Stimulated activated CD4-positive, alpha-beta T cell treated with anti-CD3 and anti-CD28 coated beads, Interleukin-12 subunit alpha, Interleukin-12 subunit beta, amount 100 ng/mL, for 4 hours (primary cell): Measurements from ENCODE around the gene ADARB2.

Experiments used
- DNase-seq: peaks from one replicate; pipeline ENCODE4 v3.0.0-alpha.2; 2020

Gene ADARB2

GRCh38 chr10:1581189-1581588 is 156.1 kb downstream of the ADARB2 start:
- no peak for DNase-seq

GRCh38 chr10:1579671-1580070 is 157.7 kb downstream of the ADARB2 start:
- DNase-seq: no peak

- DNase-seq: no peak
These were observed 158.2 kb downstream of the ADARB2 start for GRCh38 chr10:1579141-1579491.

GRCh38 chr10:1578392-1579140 is 158.8 kb downstream of the ADARB2 start:
- no peak for DNase-seq

GRCh38 chr10:1577945-1578344 is 159.4 kb downstream of the ADARB2 start:
- no peak for DNase-seq

- no peak for DNase-seq
These were observed 160.0 kb downstream of the ADARB2 start for GRCh38 chr10:1577373-1577770.

- DNase-seq: no peak
These were observed 160.6 kb downstream of the ADARB2 start for GRCh38 chr10:1576467-1577372.

GRCh38 chr10:1575481-1576244 is 161.7 kb downstream of the ADARB2 start:
- no peak for DNase-seq

GRCh38 chr10:1574719-1575118 is 162.6 kb downstream of the ADARB2 start:
- no peak for DNase-seq

GRCh38 chr10:1573981-1574380 is 163.3 kb downstream of the ADARB2 start:
- DNase-seq: no peak

- DNase-seq: no peak
These were observed 163.9 kb downstream of the ADARB2 start for GRCh38 chr10:1573334-1573969.

GRCh38 chr10:1572519-1573333 is 164.6 kb downstream of the ADARB2 start:
- DNase-seq: no peak

- DNase-seq: no peak
These were observed 165.6 kb downstream of the ADARB2 start for GRCh38 chr10:1571587-1572237.

GRCh38 chr10:1570416-1571051 is 166.8 kb downstream of the ADARB2 start:
- no peak for DNase-seq

GRCh38 chr10:1569208-1569607 is 168.1 kb downstream of the ADARB2 start:
- no peak for DNase-seq

GRCh38 chr10:1567742-1568495 is 169.4 kb downstream of the ADARB2 start:
- no peak for DNase-seq

GRCh38 chr10:1567152-1567551 is 170.2 kb downstream of the ADARB2 start:
- DNase-seq: no peak

GRCh38 chr10:1564791-1565190 is 172.5 kb downstream of the ADARB2 start:
- DNase-seq: no peak

GRCh38 chr10:1563028-1563427 is 174.3 kb downstream of the ADARB2 start:
- DNase-seq: no peak

GRCh38 chr10:1561731-1562337 is 175.5 kb downstream of the ADARB2 start:
- no peak for DNase-seq
